Measurements from ENCODE around the gene ZDHHC17.

- TF ChIP-seq CTCF (IDR thresholded peaks at IDR 0.05) (no peak), POLR2AphosphoS5 (IDR thresholded peaks at IDR 0.05; ENCODE audit: low read depth, low read length) (no peak), ELF1 (IDR thresholded peaks at IDR 0.05) (no peak), EZH2phosphoT487 (IDR thresholded peaks at IDR 0.05; ENCODE audit: borderline replicate concordance, low read depth) (no peak), TEAD4 (IDR thresholded peaks at IDR 0.05; ENCODE audit: borderline replicate concordance, insufficient read depth) (no peak), YY1 (IDR thresholded peaks at IDR 0.05; ENCODE audit: low read depth) (no peak), USF2 (IDR thresholded peaks at IDR 0.05; ENCODE audit: borderline replicate concordance, low read depth, low read length) (no peak), ZBTB33 (IDR thresholded peaks at IDR 0.05; ENCODE audit: borderline replicate concordance, low read depth) (no peak)
Observed at GRCh38 chr12:76714861-76715260, 49.1 kb upstream of the ZDHHC17 start.

Data from SK-N-SH (cell line).